BLaER1 treated with 17β-estradiol and CSF1 and Interleukin-3, amounts not matched to agents 10 nM and 100 nM (cell line): ENCODE results near the gene LATS2.

ENCODE experiments used
- H3K27ac ChIP-seq, 11 experiments: shearing (Covaris generic); formaldehyde crosslinking; 2 replicates each; pipeline ENCODE4 v1.8.1; 2022
- H3K27me3 ChIP-seq, 11 experiments: shearing (Covaris generic); formaldehyde crosslinking; 2 replicates each; pipeline ENCODE4 v1.8.1; 2022
- H3K36me3 ChIP-seq, 11 experiments: shearing (Covaris generic); formaldehyde crosslinking; 2 replicates each; pipeline ENCODE4 v1.8.1; 2022
- H3K4me1 ChIP-seq, 10 experiments: shearing (Covaris generic); formaldehyde crosslinking; 2 replicates each; pipeline ENCODE4 v1.8.1; 2022
- H3K4me2 ChIP-seq, 11 experiments: shearing (Covaris generic); formaldehyde crosslinking; 2 replicates each; pipeline ENCODE4 v1.8.1; 2022
- H3K4me3 ChIP-seq, 10 experiments: shearing (Covaris generic); formaldehyde crosslinking; 2 replicates each; pipeline ENCODE4 v1.8.1; 2022
- H3K9ac ChIP-seq, 11 experiments: shearing (Covaris generic); formaldehyde crosslinking; 2 replicates each; pipeline ENCODE4 v1.8.1; 2022
- H3K9me3 ChIP-seq, 11 experiments: shearing (Covaris generic); formaldehyde crosslinking; replicated peaks in 1 of 11; 2 replicates each; pipeline ENCODE4 v1.8.1; 2022
- H4K20me1 ChIP-seq, 11 experiments: shearing (Covaris generic); formaldehyde crosslinking; 2 replicates each; pipeline ENCODE4 v1.8.1; 2022
- Cebpa-rat ChIP-seq, 11 experiments: shearing (Covaris generic); IDR thresholded peaks; 2 replicates each; pipeline ENCODE4 v1.8.1; 2022

The LATS2 gene

GRCh38 chr13:20984879-20985278, 76.5 kb downstream of the LATS2 start:
- H3K4me1 ChIP-seq: peaks cover 0 to 10% (median under 1%) of the 10 kb centered on the region in 10 experiments; a peak in 6 of 20 replicates
- H3K9ac ChIP-seq: no peak overlapping the region
- no peak for TF ChIP-seq Cebpa-rat (IDR thresholded peaks at IDR 0.05)
- H4K20me1 ChIP-seq: peaks cover 0 to 96% (median 5%) of the 10 kb centered on the region in 11 experiments; a peak in 8 of 22 replicates
- H3K9me3 ChIP-seq: peaks cover 0 to 23% (median 14%) of the 10 kb centered on the region in 11 experiments; a peak in 18 of 22 replicates
- H3K27me3 ChIP-seq: no peaks in the 10 kb centered on the region
- H3K36me3 ChIP-seq: peaks cover 92 to 99% (median 97%) of the 10 kb centered on the region in 11 experiments
- no peak overlapping the region for H3K4me3 ChIP-seq
- H3K27ac ChIP-seq: no peak overlapping the region
- H3K4me2 ChIP-seq: no peak overlapping the region

- H3K36me3 ChIP-seq: peaks cover 92 to 99% (median 97%) of the 10 kb centered on the region in 11 experiments
Observed at GRCh38 chr13:20983386-20983785, 78.0 kb downstream of the LATS2 start.

GRCh38 chr13:20981370-20982095, 79.9 kb downstream of the LATS2 start:
- Histone ChIP-seq H3K27ac (peak overlapping the region in 1 of 11 experiments; percentile 6; a peak in 2 of 22 replicates), H3K27me3 (no peaks in the 10 kb centered on the region), H3K36me3 (peaks cover 91 to 99% (median 97%) of the 10 kb centered on the region in 11 experiments), H3K4me3 (no peak overlapping the region), H4K20me1 (peaks cover 0 to 85% (median 5%) of the 10 kb centered on the region in 11 experiments; a peak in 7 of 22 replicates), H3K4me1 (peaks cover 0 to 16% (median 6%) of the 10 kb centered on the region in 10 experiments; a peak in 10 of 20 replicates), H3K9ac (no peak overlapping the region), H3K4me2 (no peak overlapping the region), H3K9me3 (peaks cover 0 to 29% (median 25%) of the 10 kb centered on the region in 11 experiments; a peak in 16 of 22 replicates)
- no peak for TF ChIP-seq Cebpa-rat (IDR thresholded peaks at IDR 0.05)

More at GRCh38 chr13:20983386-20983785, 78.0 kb downstream of the LATS2 start:
- Histone ChIP-seq H3K27ac (no peak overlapping the region), H3K9ac (no peak overlapping the region), H3K4me2 (no peak overlapping the region), H3K9me3 (peaks cover 0 to 21% (median 12%) of the 10 kb centered on the region in 11 experiments; a peak in 16 of 22 replicates), H3K4me3 (no peak overlapping the region), H4K20me1 (peaks cover 0 to 87% (median 5%) of the 10 kb centered on the region in 11 experiments; a peak in 8 of 22 replicates), H3K27me3 (no peaks in the 10 kb centered on the region), H3K4me1 (peaks cover 0 to 9% (median 0%) of the 10 kb centered on the region in 10 experiments; a peak in 5 of 20 replicates)
- TF ChIP-seq Cebpa-rat (IDR thresholded peaks at IDR 0.05): no peak

- peaks cover 0 to 35% (median 29%) of the 10 kb centered on the region in 11 experiments; a peak in 16 of 22 replicates for H3K9me3 ChIP-seq
- H3K4me1 ChIP-seq: peaks cover 0 to 23% (median 12%) of the 10 kb centered on the region in 10 experiments; a peak in 12 of 20 replicates
- H3K27me3 ChIP-seq: no peaks in the 10 kb centered on the region
- no peak overlapping the region for H3K4me3 ChIP-seq
- no peak overlapping the region for H3K9ac ChIP-seq
- H4K20me1 ChIP-seq: peaks cover 0 to 85% (median 5%) of the 10 kb centered on the region in 11 experiments; a peak in 7 of 22 replicates
- no peak overlapping the region for H3K4me2 ChIP-seq
- TF ChIP-seq Cebpa-rat (IDR thresholded peaks at IDR 0.05): no peak
- H3K27ac ChIP-seq: peak overlapping the region in 2 of 11 experiments; percentile 6 to 12; a peak in 3 of 22 replicates
- H3K36me3 ChIP-seq: peaks cover 91 to 99% (median 97%) of the 10 kb centered on the region in 11 experiments
Observed at GRCh38 chr13:20980899-20981298, 80.5 kb downstream of the LATS2 start.

- H3K27ac ChIP-seq: peak overlapping the region in 3 of 11 experiments; percentile 1 to 12 (median 6); a peak in 3 of 22 replicates
- peaks cover 91 to 99% (median 97%) of the 10 kb centered on the region in 11 experiments for H3K36me3 ChIP-seq
- TF ChIP-seq Cebpa-rat (IDR thresholded peaks at IDR 0.05): no peak
- no peak overlapping the region for H3K4me3 ChIP-seq
- no peak overlapping the region for H3K9ac ChIP-seq
- H3K27me3 ChIP-seq: no peaks in the 10 kb centered on the region
- no peak overlapping the region for H3K4me2 ChIP-seq
- H3K9me3 ChIP-seq: peaks cover 0 to 40% (median 34%) of the 10 kb centered on the region in 11 experiments; a peak in 16 of 22 replicates
- peaks cover 0 to 26% (median 12%) of the 10 kb centered on the region in 10 experiments; a peak in 12 of 20 replicates for H3K4me1 ChIP-seq
- peaks cover 0 to 84% (median 5%) of the 10 kb centered on the region in 11 experiments; a peak in 7 of 22 replicates for H4K20me1 ChIP-seq
Observed at GRCh38 chr13:20980430-20980829, 81.0 kb downstream of the LATS2 start.

- no peak overlapping the region for H3K27ac ChIP-seq
- H3K27me3 ChIP-seq: no peaks in the 10 kb centered on the region
- H4K20me1 ChIP-seq: peaks cover 0 to 75% (median 0%) of the 10 kb centered on the region in 11 experiments; a peak in 7 of 22 replicates
- H3K36me3 ChIP-seq: peaks cover 81 to 100% (median 97%) of the 10 kb centered on the region in 11 experiments
- no peak for TF ChIP-seq Cebpa-rat (IDR thresholded peaks at IDR 0.05)
- no peak overlapping the region for H3K4me3 ChIP-seq
- H3K4me1 ChIP-seq: peaks cover 0 to 41% (median 13%) of the 10 kb centered on the region in 10 experiments; a peak in 12 of 20 replicates
- peak overlapping the region in 2 of 11 experiments; percentile 8 to 40; a peak in 4 of 22 replicates for H3K4me2 ChIP-seq
- peaks cover 0 to 48% (median 34%) of the 10 kb centered on the region in 11 experiments; a peak in 16 of 22 replicates for H3K9me3 ChIP-seq
- no peak overlapping the region for H3K9ac ChIP-seq
Observed at GRCh38 chr13:20977394-20977793, 84.0 kb downstream of the LATS2 start.

- TF ChIP-seq Cebpa-rat (IDR thresholded peaks at IDR 0.05): no peak
- Histone ChIP-seq H3K9ac (no peak overlapping the region), H3K27ac (peak overlapping the region in 1 of 11 experiments; percentile 23; a peak in 1 of 22 replicates), H3K27me3 (no peaks in the 10 kb centered on the region), H3K4me2 (peak overlapping the region in 1 of 11 experiments; percentile 30; a peak in 1 of 22 replicates), H3K9me3 (peaks cover 0 to 51% (median 39%) of the 10 kb centered on the region in 11 experiments; a peak in 16 of 22 replicates), H3K36me3 (peaks cover 62 to 89% (median 83%) of the 10 kb centered on the region in 11 experiments), H4K20me1 (peaks cover 0 to 52% (median 0%) of the 10 kb centered on the region in 11 experiments; a peak in 7 of 22 replicates), H3K4me3 (no peak overlapping the region), H3K4me1 (peaks cover 0 to 37% (median 13%) of the 10 kb centered on the region in 10 experiments; a peak in 11 of 20 replicates)
Observed at GRCh38 chr13:20974981-20975585, 86.3 kb downstream of the LATS2 start.

GRCh38 chr13:20973886-20974425, 87.4 kb downstream of the LATS2 start:
- Histone ChIP-seq H4K20me1 (peaks cover 0 to 47% (median 0%) of the 10 kb centered on the region in 11 experiments; a peak in 6 of 22 replicates), H3K9ac (no peak overlapping the region), H3K27me3 (no peaks in the 10 kb centered on the region), H3K9me3 (peaks cover 0 to 49% (median 34%) of the 10 kb centered on the region in 11 experiments; a peak in 16 of 22 replicates), H3K4me3 (no peak overlapping the region), H3K36me3 (peaks cover 51 to 78% (median 71%) of the 10 kb centered on the region in 11 experiments), H3K4me1 (peaks cover 5 to 37% (median 16%) of the 10 kb centered on the region in 10 experiments; a peak in 16 of 20 replicates), H3K4me2 (no peak overlapping the region), H3K27ac (no peak overlapping the region)
- TF ChIP-seq Cebpa-rat (IDR thresholded peaks at IDR 0.05): no peak
